NB4 (cell line): ENCODE results near the gene VEGFB.

Source experiments
- CTCF ChIP-seq: IDR thresholded peaks from one replicate; pipeline ENCODE4 v1.5.1; 2012; ENCODE audit warnings: low read depth, low read length
- MAX ChIP-seq: IDR thresholded peaks from 2 replicates; pipeline ENCODE4 v1.6.1; 2011; ENCODE audit warnings: low read depth, low read length

- TF ChIP-seq MAX (no peak), CTCF (no peak)
Observed at GRCh38 chr11:64284048-64284961, 49.9 kb downstream of the VEGFB start, which contains the start of gene BAD.
